ENCODE measurements around the gene SNORC. TPM values are rescaled to one million over a fixed set of nuclear protein-coding genes. Genes with fewer than 3 reads are reported as not detected.

Gene SNORC
- total and polyA plus RNA-seq, 2 donors (not counting 1 experiment from before 2014, with no cell fraction given), result 0.91 to 0.94 TPM

DNA sequence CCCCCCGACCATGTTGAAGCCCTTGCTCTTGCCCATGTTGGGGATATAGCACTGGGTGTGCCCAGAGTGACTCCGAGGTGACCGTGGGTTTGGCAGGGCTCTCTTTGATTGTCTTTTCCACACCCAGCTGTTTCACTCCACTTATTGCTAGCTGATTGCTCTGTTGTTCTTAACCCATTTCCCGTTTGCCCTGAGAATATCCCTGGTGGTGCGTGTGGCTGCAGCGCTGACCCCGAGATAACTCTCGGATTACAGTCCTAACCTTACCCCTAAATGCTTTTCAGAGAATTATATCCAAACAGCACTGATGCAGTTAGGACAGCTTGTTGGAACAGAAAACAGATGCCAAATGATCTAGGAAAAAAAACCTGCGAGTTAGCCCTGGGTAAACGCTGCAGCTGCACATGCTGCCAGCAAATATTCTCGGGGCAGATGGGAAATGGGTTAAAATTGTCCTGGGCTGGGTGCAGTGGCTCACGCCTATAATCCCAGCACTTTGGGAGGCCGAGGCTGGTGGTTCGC, 34.3 kb upstream of the SNORC start:
- peaks cover 2 to 75% of the 10 kb centered on the region in 2 experiments for H3K36me3 ChIP-seq (replicated peaks in 1 of 2; ENCODE audit: control extremely low read depth in 1 of 2, control insufficient read depth in 1 of 2, extremely low read depth in 1 of 2, insufficient read depth in 2 of 2, low read length in 1 of 2)
- no peak overlapping the region for H3K9ac ChIP-seq (ENCODE audit: low read length)
- Mint-ChIP-seq H3K9me3 (ENCODE audit: insufficient read depth) (no peaks in the 10 kb centered on the region), H3K4me3 (no peak overlapping the region), H3K27ac (no peak overlapping the region), H3K4me1 (peaks cover 33% of the 10 kb centered on the region), H3K27me3 (no peaks in the 10 kb centered on the region)
- H3K4me2 ChIP-seq (replicated peaks; ENCODE audit: low read depth, low read length, poor library complexity, severe bottlenecking), result no peak overlapping the region
- no peaks in the 10 kb centered on the region for H4K20me1 ChIP-seq (ENCODE audit: control insufficient read depth, insufficient read depth, low read length, poor library complexity, severe bottlenecking)
- TF ChIP-seq EZH2 (IDR thresholded peaks at IDR 0.05; ENCODE audit: borderline replicate concordance, insufficient read depth, low read depth, low read length, poor library complexity, severe bottlenecking), result no peak
- TF ChIP-seq, protein P1, sequence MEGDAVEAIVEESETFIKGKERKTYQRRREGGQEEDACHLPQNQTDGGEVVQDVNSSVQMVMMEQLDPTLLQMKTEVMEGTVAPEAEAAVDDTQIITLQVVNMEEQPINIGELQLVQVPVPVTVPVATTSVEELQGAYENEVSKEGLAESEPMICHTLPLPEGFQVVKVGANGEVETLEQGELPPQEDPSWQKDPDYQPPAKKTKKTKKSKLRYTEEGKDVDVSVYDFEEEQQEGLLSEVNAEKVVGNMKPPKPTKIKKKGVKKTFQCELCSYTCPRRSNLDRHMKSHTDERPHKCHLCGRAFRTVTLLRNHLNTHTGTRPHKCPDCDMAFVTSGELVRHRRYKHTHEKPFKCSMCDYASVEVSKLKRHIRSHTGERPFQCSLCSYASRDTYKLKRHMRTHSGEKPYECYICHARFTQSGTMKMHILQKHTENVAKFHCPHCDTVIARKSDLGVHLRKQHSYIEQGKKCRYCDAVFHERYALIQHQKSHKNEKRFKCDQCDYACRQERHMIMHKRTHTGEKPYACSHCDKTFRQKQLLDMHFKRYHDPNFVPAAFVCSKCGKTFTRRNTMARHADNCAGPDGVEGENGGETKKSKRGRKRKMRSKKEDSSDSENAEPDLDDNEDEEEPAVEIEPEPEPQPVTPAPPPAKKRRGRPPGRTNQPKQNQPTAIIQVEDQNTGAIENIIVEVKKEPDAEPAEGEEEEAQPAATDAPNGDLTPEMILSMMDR (IDR thresholded peaks at IDR 0.05), result no peak
- H3K79me2 ChIP-seq (ENCODE audit: control insufficient read depth, insufficient read depth, low read length), result peaks cover 12% of the 10 kb centered on the region
- intact Hi-C loops (cut with micrococcal nuclease), result no loop called here
- no peak overlapping the region for H3K4me3 ChIP-seq (ENCODE audit: control extremely low read depth in 1 of 5, extremely low read depth in 1 of 5, insufficient read depth in 1 of 5, low read depth in 2 of 5, low read length in 4 of 5)
- CTCF ChIA-PET, result interaction anchor here (1.3 kb wide), 1 partner anchor 17 kb away, joined by 3 read pairs; no protein-coding TSS in a partner anchor
- no peak for DNase-seq
- H3K27ac ChIP-seq (ENCODE audit: low read length in 2 of 2), result no peak overlapping the region
- ATAC-seq (ENCODE audit: low read depth), result no peak
- no peak overlapping the region for H2AFZ ChIP-seq (ENCODE audit: insufficient read depth, low read depth, low read length, poor library complexity, severe bottlenecking)
- POLR2A ChIA-PET, result no interaction called here
- H3K9me3 ChIP-seq (ENCODE audit: control extremely low read depth in 1 of 3, control insufficient read depth in 2 of 3, insufficient read depth in 1 of 3, low read length in 2 of 3), result no peaks in the 10 kb centered on the region
- 97% methylated on average over 10 of the region's 14 CpGs for WGBS (ENCODE audit: insufficient coverage)
- H3K27me3 ChIP-seq (replicated peaks in 1 of 4; ENCODE audit: control extremely low read depth in 1 of 4, control insufficient read depth in 3 of 4, insufficient read depth in 4 of 4, low read length in 3 of 4), result no peaks in the 10 kb centered on the region
- peaks cover 21 to 23% of the 10 kb centered on the region in 2 donors for H3K4me1 ChIP-seq (ENCODE audit: control insufficient read depth in 2 of 2, insufficient read depth in 2 of 2, low read length in 2 of 2)

DNA sequence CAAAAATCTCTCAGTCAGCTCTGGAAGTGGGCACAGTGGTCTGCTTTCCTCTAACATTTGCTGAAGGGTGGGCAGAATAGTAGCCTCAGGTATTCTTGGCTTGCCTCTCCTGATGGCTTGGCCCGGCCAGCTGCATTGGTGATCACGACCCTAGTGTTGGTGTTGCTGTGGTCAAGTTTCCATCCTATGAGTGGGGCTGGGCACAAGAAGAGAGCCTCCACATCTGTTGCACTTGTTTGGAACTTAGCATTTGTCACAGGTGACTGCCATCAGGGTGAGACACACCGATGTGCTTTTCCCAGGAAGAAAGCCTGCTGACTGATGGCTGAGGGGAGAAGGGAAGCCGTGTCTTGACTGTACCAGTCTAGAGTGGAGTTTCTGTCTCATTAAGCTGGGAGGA, 33.1 kb upstream of the SNORC start:
- intact Hi-C loops (cut with micrococcal nuclease), result no loop called here
- 94% methylated on average over 4 of the region's 4 CpGs for WGBS (ENCODE audit: insufficient coverage)
- POLR2A ChIA-PET, result no interaction called here

More for the DNA sequence above, 33.1 kb upstream of the SNORC start:
- TF ChIP-seq EZH2 (IDR thresholded peaks at IDR 0.05; ENCODE audit: borderline replicate concordance, insufficient read depth, low read depth, low read length, poor library complexity, severe bottlenecking), result no peak
- TF ChIP-seq, protein P1 (IDR thresholded peaks at IDR 0.05), result no peak
- Histone ChIP-seq H3K79me2 (ENCODE audit: control insufficient read depth, insufficient read depth, low read length) (peaks cover 7% of the 10 kb centered on the region), H3K36me3 (replicated peaks in 1 of 2; ENCODE audit: control extremely low read depth in 1 of 2, control insufficient read depth in 1 of 2, extremely low read depth in 1 of 2, insufficient read depth in 2 of 2, low read length in 1 of 2) (peaks cover 3 to 69% of the 10 kb centered on the region in 2 experiments), H3K4me2 (replicated peaks; ENCODE audit: low read depth, low read length, poor library complexity, severe bottlenecking) (no peak overlapping the region), H3K9me3 (ENCODE audit: control extremely low read depth in 1 of 3, control insufficient read depth in 2 of 3, insufficient read depth in 1 of 3, low read length in 2 of 3) (no peaks in the 10 kb centered on the region), H3K9ac (ENCODE audit: low read length) (no peak overlapping the region), H4K20me1 (ENCODE audit: control insufficient read depth, insufficient read depth, low read length, poor library complexity, severe bottlenecking) (no peaks in the 10 kb centered on the region), H3K27ac (ENCODE audit: low read length in 2 of 2) (peak overlapping the region in 1 of 2 donors; percentile 1), H2AFZ (ENCODE audit: insufficient read depth, low read depth, low read length, poor library complexity, severe bottlenecking) (no peak overlapping the region), H3K4me1 (ENCODE audit: control insufficient read depth in 2 of 2, insufficient read depth in 2 of 2, low read length in 2 of 2) (peaks cover 21 to 23% of the 10 kb centered on the region in 2 donors), H3K4me3 (ENCODE audit: control extremely low read depth in 1 of 5, extremely low read depth in 1 of 5, insufficient read depth in 1 of 5, low read depth in 2 of 5, low read length in 4 of 5) (no peak overlapping the region), H3K27me3 (replicated peaks in 1 of 4; ENCODE audit: control extremely low read depth in 1 of 4, control insufficient read depth in 3 of 4, insufficient read depth in 4 of 4, low read length in 3 of 4) (no peaks in the 10 kb centered on the region)
- Mint-ChIP-seq H3K27ac (peak overlapping the region; percentile 37), H3K27me3 (no peaks in the 10 kb centered on the region), H3K9me3 (ENCODE audit: insufficient read depth) (no peaks in the 10 kb centered on the region), H3K4me3 (no peak overlapping the region), H3K4me1 (peaks cover 33% of the 10 kb centered on the region)
- CTCF ChIA-PET, result interaction anchor here (1.2 kb wide), 1 partner anchor 17 kb away, joined by 3 read pairs; no protein-coding TSS in a partner anchor
- no peak for DNase-seq
- no peak for ATAC-seq (ENCODE audit: low read depth)
